Breast epithelium (tissue), 3 donors: ENCODE measurements around the gene CLEC11A.
"Not testable (repeated sequence)": the region's sequence is repeated elsewhere in the genome, so short reads cannot be mapped to it uniquely, and the experiment has no call there.

Experiments used
- CTCF ChIP-seq, 3 donors: fragments of 450-650 bp; IDR thresholded peaks; one replicate each; pipeline ENCODE4 v1.5.1; 2016 to 2017; ENCODE audit warnings: antibody characterized with exemption in 3 of 3, mild to moderate bottlenecking in 3 of 3, moderate library complexity in 3 of 3
- POLR2A ChIP-seq: fragments of 450-650 bp; IDR thresholded peaks from one replicate; pipeline ENCODE4 v1.6.1; 2016; ENCODE audit warnings: antibody characterized with exemption, mild to moderate bottlenecking, moderate library complexity
- POLR2AphosphoS5 ChIP-seq, 3 donors: sonication (generic); formaldehyde crosslinking; IDR thresholded peaks; one replicate each; pipeline ENCODE4 v1.6.1; 2017; ENCODE audit warnings: antibody characterized with exemption in 3 of 3

- TF ChIP-seq CTCF (IDR thresholded peaks at IDR 0.05); POLR2A; POLR2AphosphoS5 (IDR thresholded peaks at IDR 0.05): not testable (repeated sequence)
Measured at GRCh38 chr19:50766746-50767145, 43.6 kb downstream of the CLEC11A start.
